WI38 (cell line): ENCODE results near the gene CREB3L1.
A peak's percentile ranks its signal among the peaks of the same experiment; 100 is the strongest.

Source experiments
- H3K4me3 ChIP-seq: 2 replicates; pipeline ENCODE4 v1.5.1; 2011; ENCODE audit warnings: low read depth, mild to moderate bottlenecking, control low read depth, low read length
- CTCF ChIP-seq: IDR thresholded peaks from 2 replicates; pipeline ENCODE4 v1.5.1; 2012; ENCODE audit warnings: low read depth, mild to moderate bottlenecking, control low read depth, low read length

Gene CREB3L1

GRCh38 chr11:46315783-46316563, 38.5 kb downstream of the CREB3L1 start:
- no peak overlapping the region for H3K4me3 ChIP-seq
- no peak for TF ChIP-seq CTCF

DNA sequence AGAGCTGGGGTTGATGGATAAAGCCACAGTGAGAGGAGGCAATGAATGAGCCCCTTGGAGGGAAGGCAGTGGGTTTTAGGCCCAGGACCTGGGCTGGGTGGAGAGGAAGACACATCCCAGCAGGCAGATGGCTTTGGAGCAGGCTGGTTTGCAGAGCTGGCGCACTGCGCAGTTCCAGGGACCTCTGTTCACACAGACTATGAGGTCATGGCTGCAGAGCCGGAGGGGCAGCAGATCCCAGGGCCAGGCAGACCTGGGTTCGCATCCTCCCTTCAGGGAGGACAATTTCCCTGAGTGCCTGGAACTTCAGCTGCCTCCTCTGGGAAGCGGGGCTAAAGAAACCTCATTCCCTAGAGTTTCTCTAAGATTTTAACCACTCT, 41.6 kb downstream of the CREB3L1 start:
- no peak overlapping the region for H3K4me3 ChIP-seq
- TF ChIP-seq CTCF: no peak

GRCh38 chr11:46321757-46322156, 44.3 kb downstream of the CREB3L1 start:
- no peak overlapping the region for H3K4me3 ChIP-seq
- TF ChIP-seq CTCF: no peak

DNA sequence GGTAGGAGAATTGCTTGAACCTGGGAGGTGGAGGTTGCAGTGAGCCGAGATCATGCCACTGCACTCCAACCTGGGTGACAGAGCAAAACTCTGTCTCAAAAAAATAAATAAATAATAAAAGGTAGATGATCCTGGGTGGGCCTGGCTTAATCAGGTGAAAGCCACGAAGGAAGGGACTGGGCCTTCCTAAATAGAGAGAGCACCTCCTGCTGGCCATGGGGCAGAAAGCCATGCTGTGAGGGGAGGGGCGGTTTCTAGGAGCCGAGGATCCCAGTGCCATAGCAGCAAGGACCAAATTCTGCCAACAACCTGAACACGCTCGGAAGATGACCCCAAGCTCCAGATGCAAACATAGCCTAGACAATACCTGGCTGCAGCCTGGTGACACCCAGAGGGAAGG, 45.3 kb downstream of the CREB3L1 start:
- peak; percentile 46 for TF ChIP-seq CTCF
- H3K4me3 ChIP-seq: no peak overlapping the region

- no peak for TF ChIP-seq CTCF
- H3K4me3 ChIP-seq: no peak overlapping the region
Observed at GRCh38 chr11:46326813-46327416, 49.5 kb downstream of the CREB3L1 start.

DNA sequence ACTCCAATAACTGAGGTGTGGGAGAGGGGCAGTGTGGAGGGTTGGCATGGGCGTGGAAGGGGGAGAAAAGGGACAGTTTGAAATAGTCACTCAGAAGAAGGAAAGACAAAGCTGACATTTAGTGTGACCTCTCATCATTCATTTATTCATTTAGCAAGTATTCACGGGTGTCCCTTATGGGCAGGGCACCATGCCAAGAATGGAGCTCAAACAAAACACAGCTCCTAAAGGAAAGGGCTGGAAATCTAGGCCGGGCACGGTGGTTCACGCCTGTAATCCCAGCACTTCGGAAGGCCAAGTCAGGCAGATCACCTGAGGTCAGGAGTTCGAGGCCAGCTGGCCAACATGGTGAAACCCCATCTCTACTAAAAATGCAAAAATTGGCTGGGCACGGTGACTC, 50.4 kb downstream of the CREB3L1 start:
- H3K4me3 ChIP-seq: no peak overlapping the region
- TF ChIP-seq CTCF: no peak

DNA sequence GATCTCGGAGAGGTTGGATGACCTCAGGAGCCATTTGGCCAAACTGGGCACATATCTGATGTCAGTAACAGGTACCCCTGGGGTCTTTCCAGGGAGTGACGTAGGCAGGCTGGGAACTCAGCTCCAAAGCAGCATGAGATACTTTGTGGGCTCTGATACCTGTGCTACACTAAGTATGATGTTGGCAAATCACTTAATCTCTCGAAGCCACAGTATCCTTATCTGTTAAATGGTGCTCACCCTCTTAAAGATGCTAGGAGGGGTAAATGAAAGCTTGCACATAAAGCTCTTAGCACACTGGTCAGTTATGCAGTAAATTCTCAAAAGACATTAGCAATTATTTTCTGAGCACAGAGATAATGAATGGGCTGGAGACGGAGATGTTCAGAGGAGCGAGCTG, 52.7 kb downstream of the CREB3L1 start:
- TF ChIP-seq CTCF: no peak
- H3K4me3 ChIP-seq: no peak overlapping the region
